AG04450 (cell line): ENCODE data around the gene IZUMO4. TPM values are rescaled to one million over a fixed set of nuclear protein-coding genes. Genes with fewer than 3 reads are reported as not detected.
"Not testable (repeated sequence)": the region's sequence is repeated elsewhere in the genome, so short reads cannot be mapped to it uniquely, and the experiment has no call there.

ENCODE experiments used
- CTCF ChIA-PET: fragments of 300-600, 350-600 bp; formaldehyde crosslinking; extraction: SDS; loops from one replicate; lab custom pipeline; 2022; ENCODE audit warnings: antibody characterized with exemption, inconsistent platforms; lab: Charles Lee
- POLR2A ChIA-PET: fragments of 350-600 bp; formaldehyde crosslinking; extraction: SDS; loops from one replicate; lab custom pipeline; 2021; ENCODE audit warnings: antibody characterized with exemption, inconsistent platforms; lab: Yijun Ruan, JAX
- DNase-seq: peaks from one replicate; pipeline ENCODE4 v3.0.0-alpha.2; 2011; ENCODE audit warnings: low read depth, low spot score
- H3K27ac ChIP-seq: one replicate; pipeline ENCODE4 v1.5.1; 2012; ENCODE audit warnings: low read depth, low read length, control low read depth
- H3K27me3 ChIP-seq: one replicate; pipeline ENCODE4 v1.6.0; 2012; ENCODE audit warnings: low read length; ENCODE audit not compliant: control insufficient read depth, insufficient read depth
- H3K4me3 ChIP-seq: 2 replicates; pipeline ENCODE4 v1.5.1; 2011; ENCODE audit warnings: mild to moderate bottlenecking, low read depth, low read length, control low read depth
- H3K9me3 ChIP-seq: 2 replicates; pipeline ENCODE4 v1.5.1; 2012; ENCODE audit warnings: low read length; ENCODE audit not compliant: control insufficient read depth, insufficient read depth
- CTCF ChIP-seq: IDR thresholded peaks from 2 replicates; pipeline ENCODE4 v1.5.1; 2011; ENCODE audit warnings: low read depth, low read length, control low read depth, inconsistent platforms
- polyA plus RNA-seq: library from polyadenylated mRNA; depleted of rRNA; stranded (reverse); fragments of >200 nt; gene quantifications from 2 replicates; pipeline ENCODE4 v1.2.3, GENCODE V29; 2011

IZUMO4 gene
- polyA plus RNA-seq, 1 experiment = 0.56 TPM

- H3K27me3 ChIP-seq = no peaks in the 10 kb centered on the region
- no peak overlapping the region for H3K27ac ChIP-seq
- peaks cover 3% of the 10 kb centered on the region; the same call in 1 of the 2 replicates for H3K9me3 ChIP-seq
- CTCF ChIA-PET = no interaction called here
- TF ChIP-seq CTCF = no peak
- DNase-seq = no peak
- no peak overlapping the region for H3K4me3 ChIP-seq
- POLR2A ChIA-PET = no interaction called here
These were observed 33.4 kb downstream of the IZUMO4 start for GRCh38 chr19:2129892-2130770.

GRCh38 chr19:2131012-2131975 lies 34.6 kb downstream of the IZUMO4 start:
- CTCF ChIA-PET, POLR2A ChIA-PET, H3K27ac ChIP-seq, H3K4me3 ChIP-seq, DNase-seq, H3K9me3 ChIP-seq, H3K27me3 ChIP-seq: not testable (repeated sequence)

- Histone ChIP-seq H3K27me3 (no peaks in the 10 kb centered on the region), H3K4me3 (no peak overlapping the region), H3K9me3 (peaks cover 3% of the 10 kb centered on the region; the same call in 1 of the 2 replicates), H3K27ac (no peak overlapping the region)
- CTCF ChIA-PET = no interaction called here
- no peak for TF ChIP-seq CTCF
- POLR2A ChIA-PET = no interaction called here
- DNase-seq = no peak
These were observed 35.5 kb downstream of the IZUMO4 start for GRCh38 chr19:2132191-2132590.

- peaks cover 3% of the 10 kb centered on the region; the same call in 1 of the 2 replicates for H3K9me3 ChIP-seq
- POLR2A ChIA-PET = interaction anchor here (0.6 kb wide), 1 partner anchor 38 kb away, joined by 3 read pairs; no protein-coding TSS in a partner anchor
- CTCF ChIA-PET = no interaction called here
- no peak overlapping the region for H3K27ac ChIP-seq
- DNase-seq = no peak
- H3K27me3 ChIP-seq = no peaks in the 10 kb centered on the region
- H3K4me3 ChIP-seq = no peak overlapping the region
- TF ChIP-seq CTCF = no peak
These were observed 36.2 kb downstream of the IZUMO4 start for GRCh38 chr19:2132731-2133490.
